T-helper 17 cell (primary cell): ENCODE measurements around the gene CEP83. TPM values are rescaled to one million over a fixed set of nuclear protein-coding genes. Genes with fewer than 3 reads are reported as not detected.

Source experiments
- total RNA-seq, 4 donors: library from RNA in 2 of 4; stranded (reverse) in 2 of 4; gene quantifications; one replicate each; pipeline ENCODE4 v1.2.3 and lab custom pipeline; 2022 to 2026

CEP83 gene
- total RNA-seq, 2 donors from 2014 or later = 19.1 to 19.7 TPM

Other genes with a start within 250 kb of the CEP83 start
- 1 to 10 TPM; 1.5 to 2.9 TPM for gene TMCC3, start 190.7 kb upstream of the CEP83 start, total RNA-seq